ENCODE data around the gene IBA57. TPM values are rescaled to one million over a fixed set of nuclear protein-coding genes. Genes with fewer than 3 reads are reported as not detected.

IBA57 gene
- total RNA-seq = 1 to 10 TPM; 6.6 to 8.8 TPM

GRCh38 chr1:228165372-228166169 is at the start of gene IBA57:
IBA57 (plus strand) TSS chr1:228165804; CDS start chr1:228165817, 13 bp downstream.
- Mint-ChIP-seq H3K4me1 (peaks cover 11% of the 10 kb centered on the region), H3K36me3 (ENCODE audit: low read depth) (peaks cover 10% of the 10 kb centered on the region)
- peak; percentile 86 for ATAC-seq (replicated peaks)

GRCh38 chr1:228117335-228117734 is 48.3 kb upstream of the IBA57 start:
- no peaks in the 10 kb centered on the region for H3K27me3 Mint-ChIP-seq
- no peaks in the 10 kb centered on the region for H3K36me3 Mint-ChIP-seq (ENCODE audit: low read depth)
- no peak overlapping the region for H3K27ac Mint-ChIP-seq
- H3K4me3 Mint-ChIP-seq = no peak overlapping the region
- H3K9me3 Mint-ChIP-seq = no peaks in the 10 kb centered on the region
- no peak for ATAC-seq (replicated peaks)
- no peaks in the 10 kb centered on the region for H3K4me1 Mint-ChIP-seq

More at GRCh38 chr1:228165372-228166169, at the start of gene IBA57:
- peak within 1 kb of the TSS; percentile 91 for H3K27ac Mint-ChIP-seq
- H3K9me3 Mint-ChIP-seq = no peaks in the 10 kb centered on the region
- H3K27me3 Mint-ChIP-seq = no peaks in the 10 kb centered on the region
- H3K4me3 Mint-ChIP-seq = peak within 1 kb of the TSS; percentile 80

GRCh38 chr1:228118040-228118439 is 47.6 kb upstream of the IBA57 start:
- no peak for ATAC-seq (replicated peaks)
- no peak overlapping the region for H3K4me3 Mint-ChIP-seq
- H3K27ac Mint-ChIP-seq = no peak overlapping the region
- H3K36me3 Mint-ChIP-seq (ENCODE audit: low read depth) = no peaks in the 10 kb centered on the region
- no peaks in the 10 kb centered on the region for H3K27me3 Mint-ChIP-seq
- H3K9me3 Mint-ChIP-seq = no peaks in the 10 kb centered on the region
- H3K4me1 Mint-ChIP-seq = no peaks in the 10 kb centered on the region

- peak overlapping the region; percentile 42 for H3K4me3 Mint-ChIP-seq
- no peak for ATAC-seq (replicated peaks)
- no peaks in the 10 kb centered on the region for H3K27me3 Mint-ChIP-seq
- no peaks in the 10 kb centered on the region for H3K36me3 Mint-ChIP-seq (ENCODE audit: low read depth)
- no peaks in the 10 kb centered on the region for H3K4me1 Mint-ChIP-seq
- H3K9me3 Mint-ChIP-seq = no peaks in the 10 kb centered on the region
- H3K27ac Mint-ChIP-seq = no peak overlapping the region
Observed at GRCh38 chr1:228120351-228120750, 45.3 kb upstream of the IBA57 start.

GRCh38 chr1:228120857-228121489 is 44.6 kb upstream of the IBA57 start:
- H3K9me3 Mint-ChIP-seq = no peaks in the 10 kb centered on the region
- peak; percentile 43 for ATAC-seq (replicated peaks)
- H3K4me1 Mint-ChIP-seq = no peaks in the 10 kb centered on the region
- peak overlapping the region; percentile 19 for H3K27ac Mint-ChIP-seq
- H3K27me3 Mint-ChIP-seq = no peaks in the 10 kb centered on the region
- peak overlapping the region; percentile 42 for H3K4me3 Mint-ChIP-seq
- H3K36me3 Mint-ChIP-seq (ENCODE audit: low read depth) = no peaks in the 10 kb centered on the region

- H3K27ac Mint-ChIP-seq = no peak overlapping the region
- no peaks in the 10 kb centered on the region for H3K9me3 Mint-ChIP-seq
- no peaks in the 10 kb centered on the region for H3K36me3 Mint-ChIP-seq (ENCODE audit: low read depth)
- H3K4me1 Mint-ChIP-seq = no peaks in the 10 kb centered on the region
- no peak for ATAC-seq (replicated peaks)
- no peak overlapping the region for H3K4me3 Mint-ChIP-seq
- H3K27me3 Mint-ChIP-seq = no peaks in the 10 kb centered on the region
Observed at GRCh38 chr1:228122921-228123441, 42.6 kb upstream of the IBA57 start.

GRCh38 chr1:228123505-228123904 is 42.1 kb upstream of the IBA57 start:
- no peak for ATAC-seq (replicated peaks)
- Mint-ChIP-seq H3K4me3 (no peak overlapping the region), H3K27ac (no peak overlapping the region), H3K4me1 (no peaks in the 10 kb centered on the region), H3K27me3 (no peaks in the 10 kb centered on the region), H3K9me3 (no peaks in the 10 kb centered on the region), H3K36me3 (ENCODE audit: low read depth) (no peaks in the 10 kb centered on the region)

GRCh38 chr1:228125185-228125584 is 40.4 kb upstream of the IBA57 start:
- Mint-ChIP-seq H3K36me3 (ENCODE audit: low read depth) (no peaks in the 10 kb centered on the region), H3K4me3 (no peak overlapping the region), H3K4me1 (no peaks in the 10 kb centered on the region), H3K9me3 (no peaks in the 10 kb centered on the region), H3K27ac (no peak overlapping the region), H3K27me3 (no peaks in the 10 kb centered on the region)
- no peak for ATAC-seq (replicated peaks)

- H3K4me3 Mint-ChIP-seq = no peak overlapping the region
- no peaks in the 10 kb centered on the region for H3K36me3 Mint-ChIP-seq (ENCODE audit: low read depth)
- no peaks in the 10 kb centered on the region for H3K4me1 Mint-ChIP-seq
- no peaks in the 10 kb centered on the region for H3K9me3 Mint-ChIP-seq
- no peaks in the 10 kb centered on the region for H3K27me3 Mint-ChIP-seq
- ATAC-seq (replicated peaks) = no peak
- H3K27ac Mint-ChIP-seq = no peak overlapping the region
Observed at GRCh38 chr1:228131766-228132165, 33.8 kb upstream of the IBA57 start.

- Mint-ChIP-seq H3K9me3 (no peaks in the 10 kb centered on the region), H3K27me3 (no peaks in the 10 kb centered on the region), H3K4me1 (no peaks in the 10 kb centered on the region), H3K36me3 (ENCODE audit: low read depth) (no peaks in the 10 kb centered on the region), H3K4me3 (no peak overlapping the region), H3K27ac (no peak overlapping the region)
- ATAC-seq (replicated peaks) = no peak
Observed at GRCh38 chr1:228134591-228134990, 31.0 kb upstream of the IBA57 start.

- peaks cover 21% of the 10 kb centered on the region for H3K36me3 Mint-ChIP-seq (ENCODE audit: low read depth)
- H3K4me1 Mint-ChIP-seq = no peaks in the 10 kb centered on the region
- ATAC-seq (replicated peaks) = no peak
- H3K9me3 Mint-ChIP-seq = no peaks in the 10 kb centered on the region
- H3K27ac Mint-ChIP-seq = no peak overlapping the region
- no peaks in the 10 kb centered on the region for H3K27me3 Mint-ChIP-seq
- no peak overlapping the region for H3K4me3 Mint-ChIP-seq
Observed at GRCh38 chr1:228136901-228137300, 28.7 kb upstream of the IBA57 start.

- Mint-ChIP-seq H3K27ac (peak overlapping the region; percentile 77), H3K4me3 (peak overlapping the region; percentile 98), H3K9me3 (no peaks in the 10 kb centered on the region), H3K36me3 (ENCODE audit: low read depth) (peaks cover 42% of the 10 kb centered on the region), H3K4me1 (peaks cover 14% of the 10 kb centered on the region), H3K27me3 (no peaks in the 10 kb centered on the region)
- no peak for ATAC-seq (replicated peaks)
Observed at GRCh38 chr1:228139406-228139930, 26.1 kb upstream of the IBA57 start.

- Mint-ChIP-seq H3K4me3 (peak within 1 kb of the TSS; percentile 98), H3K4me1 (peaks cover 14% of the 10 kb centered on the region), H3K27me3 (no peaks in the 10 kb centered on the region), H3K36me3 (ENCODE audit: low read depth) (peaks cover 47% of the 10 kb centered on the region), H3K27ac (peak within 1 kb of the TSS; percentile 93), H3K9me3 (no peaks in the 10 kb centered on the region)
- peak; percentile 92 for ATAC-seq (replicated peaks)
Observed at GRCh38 chr1:228139931-228140723, 25.5 kb upstream of the IBA57 start, which contains the start of gene GUK1. GUK1 (plus strand) TSS chr1:228140279; CDS start chr1:228140303, 24 bp downstream.

- Mint-ChIP-seq H3K4me1 (peaks cover 14% of the 10 kb centered on the region), H3K27me3 (no peaks in the 10 kb centered on the region), H3K9me3 (no peaks in the 10 kb centered on the region), H3K27ac (peak overlapping the region; percentile 93), H3K36me3 (ENCODE audit: low read depth) (peaks cover 51% of the 10 kb centered on the region), H3K4me3 (peak overlapping the region; percentile 98)
- no peak for ATAC-seq (replicated peaks)
Observed at GRCh38 chr1:228140724-228141225, 24.8 kb upstream of the IBA57 start.
